AG08395 (cell line): ENCODE results near the gene CACNA1E.

Experiments used
- DNase-seq: peaks from one replicate; pipeline ENCODE4 v3.0.0; 2012; ENCODE audit warnings: mixed read lengths, low spot score

The CACNA1E gene

GRCh38 chr1:181587870-181588438, 104.6 kb downstream of the CACNA1E start:
- DNase-seq: no peak

- DNase-seq: no peak
Observed at GRCh38 chr1:181588631-181589030, 105.3 kb downstream of the CACNA1E start.

- DNase-seq: no peak
Observed at GRCh38 chr1:181592255-181592859, 109.0 kb downstream of the CACNA1E start.

GRCh38 chr1:181593042-181593441, 109.7 kb downstream of the CACNA1E start:
- no peak for DNase-seq

GRCh38 chr1:181594553-181594952, 111.2 kb downstream of the CACNA1E start:
- DNase-seq: no peak

- DNase-seq: no peak
Observed at GRCh38 chr1:181595234-181595633, 111.9 kb downstream of the CACNA1E start.

- DNase-seq: no peak
Observed at GRCh38 chr1:181601186-181601950, 118.1 kb downstream of the CACNA1E start.

GRCh38 chr1:181603735-181604410, 120.6 kb downstream of the CACNA1E start:
- no peak for DNase-seq

GRCh38 chr1:181604482-181605249, 121.3 kb downstream of the CACNA1E start:
- no peak for DNase-seq

- DNase-seq: no peak
Observed at GRCh38 chr1:181607524-181607923, 124.2 kb downstream of the CACNA1E start.

- DNase-seq: no peak
Observed at GRCh38 chr1:181608386-181608785, 125.1 kb downstream of the CACNA1E start.

GRCh38 chr1:181608948-181609347, 125.6 kb downstream of the CACNA1E start:
- DNase-seq: no peak

GRCh38 chr1:181612100-181612499, 128.8 kb downstream of the CACNA1E start:
- no peak for DNase-seq

- no peak for DNase-seq
Observed at GRCh38 chr1:181618559-181618958, 135.2 kb downstream of the CACNA1E start.

GRCh38 chr1:181620183-181620582, 136.9 kb downstream of the CACNA1E start:
- DNase-seq: no peak

- no peak for DNase-seq
Observed at GRCh38 chr1:181623850-181624249, 140.5 kb downstream of the CACNA1E start.

GRCh38 chr1:181626279-181626938, 143.1 kb downstream of the CACNA1E start:
- no peak for DNase-seq

GRCh38 chr1:181630398-181630797, 147.1 kb downstream of the CACNA1E start:
- no peak for DNase-seq

- no peak for DNase-seq
Observed at GRCh38 chr1:181630838-181631237, 147.5 kb downstream of the CACNA1E start.

GRCh38 chr1:181632492-181632891, 149.2 kb downstream of the CACNA1E start:
- no peak for DNase-seq

GRCh38 chr1:181632960-181633359, 149.6 kb downstream of the CACNA1E start:
- DNase-seq: no peak
